Myocyte (in vitro differentiated cells): ENCODE results near the gene RBFOX2. TPM values are rescaled to one million over a fixed set of nuclear protein-coding genes. Genes with fewer than 3 reads are reported as not detected.
"Not testable (repeated sequence)": the region's sequence is repeated elsewhere in the genome, so short reads cannot be mapped to it uniquely, and the experiment has no call there.

Experiments
- DNase-seq: peaks from one replicate; pipeline ENCODE4 v3.0.0-alpha.2; 2012; ENCODE audit warnings: low read depth
- total RNA-seq: library from RNA; depleted of rRNA; stranded (reverse); fragments of >200 nt; gene quantifications from 2 replicates; pipeline ENCODE4 v1.2.3, GENCODE V29; 2014

Gene RBFOX2
- total RNA-seq, 1 donor from 2014 or later: 179 TPM

DNA sequence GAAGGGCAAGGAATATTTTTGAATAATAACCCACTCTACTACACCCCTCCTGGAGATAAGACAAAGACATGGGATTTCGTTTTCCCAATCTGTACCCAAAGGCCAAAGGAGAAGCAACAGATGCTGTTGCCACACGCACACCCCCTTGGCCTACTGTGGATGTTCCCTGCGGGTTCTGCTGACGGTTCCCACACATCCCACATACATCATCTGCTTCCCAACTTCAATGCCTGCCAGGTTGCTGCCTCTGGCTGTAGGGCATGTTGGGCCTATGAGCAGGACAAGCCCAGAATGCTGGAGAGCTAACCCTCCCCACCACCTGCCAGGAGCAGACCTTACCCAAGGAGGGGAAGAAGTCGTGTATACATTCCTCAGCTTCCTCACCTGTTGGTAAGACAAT is 13.6 kb upstream of the RBFOX2 start:
- no peak for DNase-seq

DNA sequence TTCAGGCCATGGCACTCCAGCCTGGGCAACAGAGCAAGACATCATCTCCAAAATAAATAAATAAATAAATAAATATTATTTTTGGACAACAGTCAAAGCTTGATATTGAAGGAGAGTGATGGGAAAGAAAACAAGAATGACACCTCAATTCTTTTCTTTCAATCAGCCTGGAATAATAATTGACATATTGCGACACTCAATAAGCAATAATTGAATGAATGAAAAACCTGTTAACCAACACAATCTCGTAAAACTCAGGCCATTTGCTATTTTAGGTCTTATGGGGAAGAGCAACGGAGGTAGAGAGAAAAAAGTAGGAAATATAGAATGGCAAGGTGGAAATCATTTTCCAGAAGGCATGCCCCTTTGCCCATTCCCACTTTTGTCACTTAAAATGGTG is 10.5 kb upstream of the RBFOX2 start:
- DNase-seq: no peak

DNA sequence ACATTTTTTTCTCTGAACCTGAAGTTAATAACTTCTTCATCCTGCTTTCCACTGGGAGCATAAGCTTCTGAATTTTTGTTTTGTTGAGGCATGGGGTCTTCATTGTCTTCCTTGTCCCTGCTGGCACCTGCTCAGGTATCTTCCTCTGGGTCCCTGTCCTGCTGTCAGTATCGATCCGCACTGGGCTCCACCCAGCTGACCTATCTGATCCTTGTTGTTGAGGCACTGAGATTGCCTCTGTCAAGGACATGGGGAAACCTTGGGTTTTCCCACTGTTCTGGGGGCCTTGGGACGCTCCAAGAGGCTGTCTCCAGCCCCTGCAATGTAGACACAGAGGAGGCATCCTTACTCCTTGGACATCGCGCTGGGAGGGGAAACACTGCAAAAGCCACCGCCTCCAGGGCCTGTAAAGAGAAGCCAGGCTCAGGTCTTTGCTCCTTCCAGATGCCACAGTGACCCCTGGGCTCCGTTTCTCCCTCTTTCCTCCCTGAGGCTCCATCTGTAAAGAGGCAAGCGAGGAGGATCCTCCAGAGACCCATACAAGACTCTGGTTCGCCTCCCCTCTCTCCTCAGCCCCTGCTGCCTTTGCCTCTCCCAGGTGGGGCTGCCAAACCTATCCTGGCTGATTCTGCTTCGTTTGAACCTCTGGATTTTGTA is 8.6 kb upstream of the RBFOX2 start:
- DNase-seq: no peak

DNA sequence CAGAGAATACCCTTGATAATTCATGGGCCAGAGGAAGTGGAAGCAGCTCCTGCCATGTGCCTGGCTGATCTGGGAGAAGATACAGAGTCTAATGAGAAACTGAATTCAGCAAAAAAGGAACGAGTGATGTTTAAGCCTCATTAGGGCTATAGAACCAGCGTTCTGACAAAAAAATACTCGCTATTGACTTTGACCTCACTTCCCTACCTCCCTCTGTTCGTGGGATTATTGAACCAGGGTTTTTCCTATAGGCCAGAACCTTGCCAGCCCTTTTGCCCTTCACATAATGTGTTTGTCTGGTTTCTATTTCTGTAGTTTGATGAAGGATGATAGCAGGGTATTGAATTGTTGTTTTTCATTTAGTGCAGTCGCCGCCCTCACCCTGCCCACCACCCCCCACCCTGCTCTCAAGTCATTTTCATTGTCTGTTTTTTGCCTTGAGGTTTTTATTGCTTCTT is 7.6 kb upstream of the RBFOX2 start:
- DNase-seq: no peak

DNA sequence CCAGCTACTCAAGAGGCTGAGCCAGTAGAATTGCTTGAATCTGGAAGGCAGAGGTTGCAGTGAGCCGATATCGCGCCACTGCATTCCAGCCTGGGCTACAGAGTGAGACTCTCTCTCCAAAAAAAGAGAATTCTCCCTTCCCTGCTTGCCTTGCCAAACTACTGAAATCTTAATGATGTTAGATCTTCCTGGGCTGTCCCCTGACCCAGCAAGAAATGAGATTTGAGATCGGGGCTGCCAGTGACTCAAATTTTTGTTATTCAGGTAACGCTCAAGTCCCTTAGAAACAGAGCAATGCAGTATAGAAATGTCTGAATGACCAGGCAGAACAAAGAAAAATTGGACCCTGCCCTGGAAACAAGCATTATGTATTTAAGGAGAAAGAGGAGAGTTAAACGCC is 4.0 kb upstream of the RBFOX2 start:
- DNase-seq: no peak

DNA sequence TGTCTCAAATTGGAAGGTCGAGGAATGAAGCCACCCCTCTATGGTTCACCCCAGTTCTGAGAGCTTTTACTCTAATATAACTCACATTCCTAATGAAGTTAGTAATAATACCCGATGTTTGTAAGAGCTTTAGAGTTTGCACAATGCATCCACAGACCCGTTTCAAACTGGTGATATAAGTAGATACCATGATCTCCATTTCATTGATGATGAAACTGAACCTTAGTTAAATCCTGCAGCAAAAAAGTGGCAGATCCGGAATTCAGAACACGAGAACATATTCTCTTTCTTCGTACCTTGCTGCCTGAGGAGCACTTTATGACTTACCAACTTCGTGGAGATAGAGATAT is 757 bp upstream of the RBFOX2 start:
- no peak for DNase-seq

DNA sequence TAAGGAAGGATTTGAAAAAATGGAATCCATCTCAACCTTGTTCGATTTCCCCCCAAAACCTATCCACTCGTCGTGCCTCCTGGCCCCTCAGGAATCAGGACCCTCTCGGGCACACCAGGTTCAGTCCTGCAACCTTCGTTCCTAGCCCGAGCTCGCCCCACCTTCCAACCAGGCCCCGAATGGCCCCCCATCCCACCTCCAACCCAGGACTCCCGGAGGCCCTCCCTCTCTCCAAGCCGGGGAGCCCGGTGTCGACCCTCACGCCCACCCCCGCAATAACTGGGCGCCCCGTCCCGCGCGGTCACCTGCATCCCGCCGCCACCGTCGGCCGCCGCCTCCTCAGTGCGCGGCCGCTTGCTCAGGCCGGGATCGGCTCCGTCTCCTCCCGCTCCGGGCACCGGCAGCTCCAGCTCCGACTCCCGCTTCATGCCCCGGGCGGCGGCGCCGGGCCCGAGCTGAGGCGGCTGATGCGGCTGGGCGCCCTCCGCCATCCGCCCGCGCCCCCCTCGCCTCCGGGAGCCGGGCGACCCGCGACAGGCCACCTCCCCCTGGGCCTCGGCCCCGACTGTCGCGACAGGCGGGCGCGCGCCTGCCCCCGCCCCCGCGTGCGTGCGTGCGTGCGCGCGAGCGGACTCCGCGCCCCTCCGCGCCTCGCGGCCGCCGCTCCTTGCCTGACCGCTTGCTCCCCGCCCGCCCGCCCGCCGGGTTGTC is 534 bp downstream of the RBFOX2 start:
- DNase-seq: no peak

DNA sequence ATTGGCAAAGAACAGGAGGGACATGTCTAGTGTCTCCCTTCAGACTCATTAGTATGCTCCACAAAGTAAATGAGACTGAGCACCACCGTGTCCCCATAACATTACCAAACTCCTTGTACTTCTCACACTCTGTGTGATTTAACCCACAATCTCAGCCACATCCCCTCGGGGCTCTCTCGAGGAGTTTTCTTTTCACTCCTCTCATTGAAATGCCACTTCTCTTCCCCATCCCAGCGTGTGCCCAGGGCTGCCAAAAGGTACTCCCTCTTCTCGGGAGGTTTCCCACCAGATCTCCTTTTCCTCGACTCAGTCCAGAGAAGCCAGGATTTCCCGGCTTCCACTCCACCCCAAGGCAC is 1.1 kb downstream of the RBFOX2 start:
- DNase-seq: no peak

DNA sequence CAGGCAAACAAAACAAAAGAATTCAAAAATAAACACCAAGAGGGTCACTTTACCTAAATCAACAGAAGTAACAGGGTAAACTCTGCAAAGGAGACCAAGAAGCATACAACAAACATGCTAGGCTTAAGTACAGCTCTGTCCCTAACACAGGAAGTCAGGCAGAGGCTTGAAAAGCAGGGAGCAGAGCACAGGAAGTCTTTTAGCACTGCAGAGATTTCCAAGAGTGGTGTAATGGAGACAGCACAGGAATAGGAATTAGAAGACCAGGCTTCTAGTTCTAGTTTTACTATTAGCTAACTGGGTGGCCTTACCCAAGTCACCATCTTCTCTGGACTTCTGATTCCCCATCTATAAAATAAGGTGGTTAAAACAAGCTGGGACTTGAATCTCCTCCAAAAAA is 1.9 kb downstream of the RBFOX2 start:
- DNase-seq: no peak

DNA sequence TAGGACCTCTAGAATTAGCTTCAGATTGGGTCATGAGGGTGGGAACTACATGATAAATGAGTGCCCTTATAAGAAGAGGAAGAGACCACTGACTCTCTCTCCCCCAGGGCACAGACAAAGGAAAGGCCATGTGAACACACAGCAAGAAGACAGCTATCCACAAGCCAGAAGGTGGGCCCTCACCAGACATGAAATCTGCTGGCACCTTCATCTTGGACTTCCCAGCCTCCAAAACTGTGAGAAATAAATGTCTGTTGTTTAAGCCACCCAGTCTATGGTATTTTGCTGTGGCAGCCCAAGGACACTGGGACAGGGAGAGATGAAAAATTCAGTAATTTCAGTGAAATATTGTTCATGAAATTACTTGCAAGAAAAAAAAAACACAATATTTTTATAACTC is 5.9 kb downstream of the RBFOX2 start:
- no peak for DNase-seq

DNA sequence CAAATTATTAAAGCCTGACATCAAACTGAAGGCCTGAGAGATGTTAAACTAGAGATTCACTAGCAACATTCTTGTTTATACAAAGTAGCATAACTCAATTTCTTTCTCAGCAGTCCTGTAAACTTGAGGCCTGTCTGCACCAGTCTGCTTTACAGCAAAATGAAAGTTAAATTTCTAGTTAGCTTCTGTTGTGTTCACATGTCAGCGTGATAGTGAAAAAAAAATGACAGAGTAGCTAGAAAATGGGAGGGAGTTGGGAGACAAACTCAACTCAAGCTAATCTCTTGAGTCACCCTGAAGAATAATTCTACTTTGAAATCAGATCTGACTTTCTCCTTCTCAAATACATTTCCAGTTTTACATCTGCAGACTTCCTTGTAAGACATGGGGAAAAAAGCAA is 6.5 kb downstream of the RBFOX2 start:
- DNase-seq: peak; percentile 35

DNA sequence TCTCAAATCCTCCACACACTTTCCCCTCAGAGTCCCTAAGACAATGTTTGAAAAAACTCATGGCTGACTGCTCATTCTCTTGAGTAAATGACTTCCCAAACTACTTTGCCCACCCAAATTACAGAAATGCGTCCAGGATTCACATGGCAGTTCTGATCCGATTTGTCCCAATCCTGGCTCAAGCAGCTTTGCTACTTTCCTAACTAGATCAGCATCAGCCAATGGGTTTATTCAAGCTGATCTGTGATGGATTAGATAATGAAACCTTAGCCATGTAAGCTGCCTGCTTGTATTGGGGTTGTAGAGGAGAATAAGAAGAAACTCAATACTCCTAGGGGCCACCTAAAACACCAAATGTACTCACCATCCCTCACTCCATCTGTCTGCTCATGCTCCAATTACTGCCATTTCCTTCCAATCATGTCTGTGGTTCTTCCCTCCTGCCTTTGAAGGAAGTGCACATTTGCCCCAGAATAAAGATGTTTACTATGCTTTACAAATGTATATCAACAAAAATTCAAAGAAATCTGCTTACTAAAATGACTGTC is 6.9 kb downstream of the RBFOX2 start:
- DNase-seq: no peak

DNA sequence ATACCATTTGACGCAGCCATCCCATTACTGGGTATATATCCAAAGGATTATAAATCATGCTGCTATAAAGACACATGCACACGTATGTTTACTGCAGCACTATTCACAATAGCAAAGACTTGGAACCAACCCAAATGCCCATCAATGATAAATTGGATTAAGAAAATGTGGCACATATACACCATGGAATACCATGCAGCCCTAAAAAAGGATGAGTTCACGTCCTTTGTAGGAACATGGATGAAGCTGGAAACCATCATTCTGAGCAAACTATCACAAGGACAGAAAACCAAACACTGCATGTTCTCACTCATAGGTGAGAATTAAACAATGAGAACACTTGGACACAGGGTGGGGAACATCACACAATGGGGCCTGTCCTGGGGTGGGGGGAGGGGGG is 7.8 kb downstream of the RBFOX2 start:
- DNase-seq: not testable (repeated sequence)

DNA sequence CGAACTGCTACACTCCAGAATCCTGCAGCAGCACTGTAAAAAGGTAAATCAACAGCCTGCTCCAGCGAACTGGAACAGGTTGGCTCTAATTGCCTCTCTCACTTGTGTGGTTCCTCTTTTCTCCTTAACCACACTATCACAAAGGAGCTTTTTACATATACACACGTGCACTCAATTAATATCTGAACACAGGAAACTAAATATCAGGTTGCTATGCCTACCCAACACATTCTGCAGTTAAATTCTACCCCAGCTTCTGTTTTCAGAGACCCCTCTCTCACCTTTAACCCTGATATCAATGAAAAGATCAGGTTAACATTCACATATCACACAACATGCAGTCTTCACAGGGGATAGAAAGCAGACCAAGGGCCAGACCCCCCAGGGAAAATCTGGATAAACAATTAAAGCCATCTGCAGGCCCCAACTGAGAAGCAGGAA is 11.0 kb downstream of the RBFOX2 start:
- DNase-seq: no peak

DNA sequence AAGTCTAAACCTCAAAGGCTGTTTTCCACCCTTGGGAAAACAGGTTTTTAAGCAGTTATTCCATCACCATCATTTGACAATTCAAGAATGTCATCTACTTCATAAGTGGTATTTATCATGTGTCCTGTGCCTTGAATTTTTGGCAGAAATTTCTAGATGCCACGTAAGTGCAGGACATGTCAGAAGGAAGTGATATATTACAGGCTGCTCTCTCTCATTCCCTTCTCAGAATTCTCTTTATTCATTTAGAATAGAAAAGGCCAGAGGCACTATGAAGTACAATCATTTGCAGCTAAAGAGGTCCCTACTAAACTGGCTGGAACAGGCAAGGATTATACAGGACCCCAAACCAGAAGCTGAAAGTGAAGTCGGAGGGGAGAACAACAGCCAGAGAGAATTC is 11.9 kb downstream of the RBFOX2 start:
- DNase-seq: no peak

DNA sequence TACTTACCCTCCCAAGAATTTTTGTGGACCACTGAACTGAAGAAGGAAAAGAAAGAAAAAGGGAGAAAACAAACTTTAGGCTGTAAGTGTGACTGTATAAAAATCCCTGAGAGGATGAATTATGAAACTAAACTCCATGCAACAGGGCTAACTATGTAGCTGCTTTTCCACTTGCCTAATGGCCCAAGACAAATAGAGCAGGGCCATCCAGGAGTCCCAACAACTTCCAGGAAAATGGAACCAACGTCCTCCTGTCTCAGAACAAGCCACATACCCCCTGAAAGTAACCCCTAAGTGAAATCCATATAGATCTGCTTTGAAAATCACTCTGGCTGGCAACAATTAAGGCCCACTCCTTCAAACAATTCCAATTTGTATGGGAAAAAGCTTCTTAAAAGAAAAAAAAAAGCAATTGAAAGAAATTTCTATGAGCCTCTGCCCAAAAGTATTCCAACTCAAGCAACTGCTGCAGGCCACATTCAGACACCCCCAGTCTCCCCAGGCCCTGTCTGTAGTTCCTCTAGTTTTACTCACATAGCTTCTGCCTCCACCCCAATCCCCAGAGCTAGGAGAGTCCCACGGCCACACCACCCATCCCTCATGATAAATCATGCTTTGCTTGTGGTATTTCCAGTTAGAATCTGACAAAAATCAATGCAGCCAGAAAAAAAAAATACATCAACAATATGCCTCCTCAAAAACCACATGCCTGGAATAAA is 12.7 kb downstream of the RBFOX2 start:
- DNase-seq: no peak

DNA sequence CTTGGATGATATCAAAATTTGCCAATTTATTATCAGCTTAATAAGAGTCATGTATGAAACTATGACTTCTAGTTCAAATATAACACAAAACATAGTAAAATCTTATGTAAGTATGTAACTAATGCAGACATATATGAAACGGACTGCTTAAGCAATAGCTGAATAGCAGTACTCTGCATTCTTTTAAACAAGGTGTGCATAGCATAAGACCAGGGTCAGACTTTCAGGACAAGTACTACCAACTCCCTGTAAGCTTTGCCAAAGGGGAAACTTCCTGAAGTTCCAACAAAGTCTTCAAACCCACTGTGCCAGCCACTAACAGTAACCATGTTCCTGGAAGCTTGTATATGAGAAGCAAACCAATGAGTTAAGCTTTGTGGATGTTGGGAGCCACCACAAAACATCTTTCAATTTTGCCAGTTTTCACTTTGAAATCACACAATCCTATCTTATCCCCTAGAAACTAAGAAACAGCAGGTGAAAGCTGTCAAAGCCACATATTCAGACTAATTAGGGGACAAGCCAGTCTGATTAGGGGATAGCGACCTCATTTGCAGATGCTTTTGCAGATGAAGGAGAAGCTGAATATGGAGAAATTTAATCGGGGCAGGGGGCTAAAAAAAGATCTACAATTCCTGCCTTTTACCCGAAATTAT is 13.3 kb downstream of the RBFOX2 start:
- DNase-seq: no peak

DNA sequence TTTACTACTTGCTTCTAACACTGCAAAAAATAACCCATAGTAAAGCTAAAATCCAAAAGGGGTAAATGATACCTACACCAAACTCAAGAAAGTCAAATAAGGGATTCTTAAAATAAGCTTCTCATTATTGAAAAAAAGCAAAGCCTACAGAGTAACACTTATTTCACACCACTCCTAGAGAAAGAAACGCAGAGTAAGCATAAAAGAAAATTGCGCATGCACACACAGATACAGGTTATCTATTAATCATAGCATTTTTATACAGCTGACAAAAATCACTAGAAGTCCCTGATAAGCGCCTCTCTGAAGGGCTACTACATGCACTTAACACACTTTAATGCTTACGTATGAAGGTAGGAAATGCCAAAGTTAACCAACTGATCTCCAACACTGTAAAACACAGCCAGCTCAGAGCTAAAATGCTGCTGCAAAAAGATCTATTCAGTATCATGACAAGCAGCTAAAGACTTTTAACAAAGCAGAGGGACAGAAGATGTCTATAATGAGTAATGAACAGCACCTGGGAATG is 14.0 kb downstream of the RBFOX2 start:
- DNase-seq: no peak

DNA sequence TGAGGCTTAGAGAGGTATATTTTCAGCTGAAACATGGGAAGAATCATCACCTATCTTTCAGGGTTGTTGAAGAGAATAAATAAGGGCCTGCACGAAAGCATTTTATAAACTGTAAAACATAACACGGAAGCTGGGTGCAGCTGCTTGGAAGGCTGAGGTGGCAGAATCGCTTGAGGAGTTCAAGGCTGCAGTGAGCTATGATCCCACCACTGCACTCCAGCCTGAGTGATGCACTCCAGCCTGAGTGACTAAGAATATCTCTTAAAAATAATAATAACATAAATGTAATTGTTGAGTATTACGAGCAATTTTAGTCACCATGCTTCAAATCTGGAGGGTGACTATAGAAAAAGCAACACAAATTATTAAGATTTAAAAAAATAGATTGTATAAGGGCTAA is 16.3 kb downstream of the RBFOX2 start:
- no peak for DNase-seq

DNA sequence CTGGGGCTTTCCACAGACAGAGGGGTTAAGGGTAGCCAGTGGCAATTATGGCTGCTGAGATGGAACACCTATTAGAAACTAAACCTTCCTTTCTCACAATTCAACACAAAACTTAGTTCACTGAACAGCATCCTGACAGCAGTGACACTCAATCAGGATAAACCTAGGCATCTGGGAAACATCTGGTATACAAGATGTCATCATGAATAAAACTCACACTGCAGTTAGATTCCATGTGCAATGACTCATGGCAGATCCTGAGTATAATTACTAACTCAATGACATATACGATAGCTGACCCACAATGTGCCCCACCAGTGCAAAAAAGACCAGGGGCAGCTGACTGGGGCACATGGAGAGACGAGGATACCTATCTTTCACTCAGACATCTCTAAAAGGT is 17.7 kb downstream of the RBFOX2 start:
- DNase-seq: peak; percentile 58

DNA sequence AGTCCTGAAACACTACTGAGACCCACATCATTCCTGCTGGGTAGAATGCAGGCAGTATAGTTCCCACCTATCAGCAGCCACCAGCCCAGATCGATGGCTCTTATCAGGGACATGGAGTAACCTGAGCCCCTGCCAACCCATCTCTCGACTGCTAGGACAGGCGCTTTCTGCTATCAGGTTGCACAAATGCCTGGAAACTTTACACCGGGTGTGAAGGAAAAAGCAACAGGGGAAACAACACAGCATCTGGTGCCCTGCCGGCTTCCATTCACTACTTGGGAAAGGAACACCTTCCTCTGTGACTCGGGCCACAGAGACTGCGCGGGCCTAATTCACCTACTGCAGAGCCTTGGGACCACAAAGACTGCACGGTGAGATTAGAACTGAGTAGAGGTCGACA is 18.5 kb downstream of the RBFOX2 start:
- no peak for DNase-seq

DNA sequence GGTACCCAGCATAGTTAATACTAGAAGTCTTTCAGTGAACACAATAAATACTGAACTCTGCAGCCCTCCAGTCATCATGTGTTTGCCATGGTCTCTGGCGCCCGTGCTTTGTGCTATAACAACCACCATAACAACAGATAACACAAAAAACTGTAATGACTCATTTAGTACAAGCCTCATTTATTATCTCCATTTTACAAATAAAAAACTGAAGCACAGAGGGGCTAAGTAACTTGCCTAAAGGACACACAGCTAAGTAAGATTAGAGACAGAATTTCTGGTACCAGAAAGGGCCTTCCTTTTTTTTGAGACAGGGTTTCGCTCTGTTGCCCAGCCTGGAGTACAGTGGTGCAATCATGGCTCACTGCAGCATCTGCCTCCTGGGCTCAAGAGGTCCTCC is 19.5 kb downstream of the RBFOX2 start:
- DNase-seq: no peak
